HG03469 (cell line): Measurements from ENCODE around the gene CEBPZ.
"Not testable (repeated sequence)": the region's sequence is repeated elsewhere in the genome, so short reads cannot be mapped to it uniquely, and the experiment has no call there.

Source experiments
- ATAC-seq: cut with Tn5 transposase; IDR thresholded peaks from one replicate; pipeline ENCODE4 v1.9.1; 2021; ENCODE audit warnings: mild to moderate bottlenecking, moderate library complexity, moderate number of reproducible peaks; ENCODE audit not compliant: unreplicated experiment

CEBPZ gene, protein sequence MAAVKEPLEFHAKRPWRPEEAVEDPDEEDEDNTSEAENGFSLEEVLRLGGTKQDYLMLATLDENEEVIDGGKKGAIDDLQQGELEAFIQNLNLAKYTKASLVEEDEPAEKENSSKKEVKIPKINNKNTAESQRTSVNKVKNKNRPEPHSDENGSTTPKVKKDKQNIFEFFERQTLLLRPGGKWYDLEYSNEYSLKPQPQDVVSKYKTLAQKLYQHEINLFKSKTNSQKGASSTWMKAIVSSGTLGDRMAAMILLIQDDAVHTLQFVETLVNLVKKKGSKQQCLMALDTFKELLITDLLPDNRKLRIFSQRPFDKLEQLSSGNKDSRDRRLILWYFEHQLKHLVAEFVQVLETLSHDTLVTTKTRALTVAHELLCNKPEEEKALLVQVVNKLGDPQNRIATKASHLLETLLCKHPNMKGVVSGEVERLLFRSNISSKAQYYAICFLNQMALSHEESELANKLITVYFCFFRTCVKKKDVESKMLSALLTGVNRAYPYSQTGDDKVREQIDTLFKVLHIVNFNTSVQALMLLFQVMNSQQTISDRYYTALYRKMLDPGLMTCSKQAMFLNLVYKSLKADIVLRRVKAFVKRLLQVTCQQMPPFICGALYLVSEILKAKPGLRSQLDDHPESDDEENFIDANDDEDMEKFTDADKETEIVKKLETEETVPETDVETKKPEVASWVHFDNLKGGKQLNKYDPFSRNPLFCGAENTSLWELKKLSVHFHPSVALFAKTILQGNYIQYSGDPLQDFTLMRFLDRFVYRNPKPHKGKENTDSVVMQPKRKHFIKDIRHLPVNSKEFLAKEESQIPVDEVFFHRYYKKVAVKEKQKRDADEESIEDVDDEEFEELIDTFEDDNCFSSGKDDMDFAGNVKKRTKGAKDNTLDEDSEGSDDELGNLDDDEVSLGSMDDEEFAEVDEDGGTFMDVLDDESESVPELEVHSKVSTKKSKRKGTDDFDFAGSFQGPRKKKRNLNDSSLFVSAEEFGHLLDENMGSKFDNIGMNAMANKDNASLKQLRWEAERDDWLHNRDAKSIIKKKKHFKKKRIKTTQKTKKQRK

DNA sequence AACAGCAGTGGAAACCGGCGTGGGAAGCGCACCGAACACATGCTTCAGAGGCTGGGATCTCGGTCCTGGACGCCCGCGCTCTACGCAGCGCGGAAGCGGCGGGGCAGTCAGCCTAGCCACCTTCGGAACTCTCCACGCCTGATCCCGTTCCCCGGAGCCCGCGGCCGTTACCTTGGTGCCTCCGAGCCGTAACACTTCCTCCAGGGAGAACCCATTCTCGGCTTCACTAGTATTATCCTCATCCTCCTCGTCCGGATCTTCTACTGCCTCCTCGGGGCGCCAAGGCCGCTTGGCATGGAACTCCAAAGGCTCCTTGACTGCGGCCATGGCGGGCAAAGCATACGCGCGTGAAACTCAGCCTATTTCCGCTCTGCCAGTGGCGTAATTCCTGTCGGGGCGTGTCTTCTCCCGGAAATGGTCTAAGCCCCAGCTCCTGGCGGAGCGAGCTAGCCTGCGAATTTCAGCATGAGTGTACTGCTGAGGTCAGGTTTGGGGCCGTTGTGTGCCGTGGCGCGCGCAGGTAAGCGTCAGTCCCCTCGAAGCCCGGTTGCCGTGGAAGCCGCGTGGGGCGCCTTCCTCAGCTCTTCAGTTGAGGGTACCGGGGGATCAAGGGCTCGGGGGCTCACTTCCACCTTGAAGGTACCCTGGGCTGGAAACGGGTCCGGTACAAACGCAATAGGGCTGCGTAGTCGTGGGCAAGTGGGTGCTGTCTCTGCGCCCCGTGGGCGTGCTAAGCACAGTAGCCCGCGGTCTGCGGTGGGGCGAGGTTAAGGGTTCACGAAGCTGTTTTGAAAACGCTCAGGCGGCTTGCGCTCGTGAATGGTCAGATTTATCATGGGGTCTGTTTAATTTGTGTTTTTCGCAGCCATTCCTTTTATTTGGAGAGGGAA is at the start of gene CEBPZ, which contains the start of gene NDUFAF7:
Gene CEBPZ, minus strand, starts transcription at position 356 of the 890 bp plus-strand sequence. Its CDS starts 29 bp downstream, at position 327.
Gene NDUFAF7, plus strand, starts transcription at position 418 of the 890 bp plus-strand sequence. Its CDS starts 48 bp downstream, at position 466.
- peak; percentile 87 for ATAC-seq

DNA sequence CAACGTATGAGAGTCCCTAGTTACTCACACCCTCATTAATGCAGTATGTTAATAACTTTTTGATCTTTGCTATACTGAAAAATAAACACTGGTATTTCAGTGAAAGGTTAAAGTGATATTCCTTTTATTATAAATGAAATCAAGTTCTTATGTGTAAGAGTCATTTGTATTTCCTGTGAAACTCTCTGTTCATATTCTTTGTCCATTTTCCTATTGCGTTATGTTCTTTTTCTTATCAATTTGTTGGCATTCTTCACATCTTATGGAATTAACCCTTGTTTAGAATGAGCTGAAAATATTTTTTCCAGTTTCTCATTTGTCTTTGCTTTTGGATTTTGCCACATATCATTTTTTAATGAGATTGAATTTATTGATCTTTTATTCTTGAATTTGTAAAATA is 44.9 kb upstream of the CEBPZ start:
- ATAC-seq = no peak

DNA sequence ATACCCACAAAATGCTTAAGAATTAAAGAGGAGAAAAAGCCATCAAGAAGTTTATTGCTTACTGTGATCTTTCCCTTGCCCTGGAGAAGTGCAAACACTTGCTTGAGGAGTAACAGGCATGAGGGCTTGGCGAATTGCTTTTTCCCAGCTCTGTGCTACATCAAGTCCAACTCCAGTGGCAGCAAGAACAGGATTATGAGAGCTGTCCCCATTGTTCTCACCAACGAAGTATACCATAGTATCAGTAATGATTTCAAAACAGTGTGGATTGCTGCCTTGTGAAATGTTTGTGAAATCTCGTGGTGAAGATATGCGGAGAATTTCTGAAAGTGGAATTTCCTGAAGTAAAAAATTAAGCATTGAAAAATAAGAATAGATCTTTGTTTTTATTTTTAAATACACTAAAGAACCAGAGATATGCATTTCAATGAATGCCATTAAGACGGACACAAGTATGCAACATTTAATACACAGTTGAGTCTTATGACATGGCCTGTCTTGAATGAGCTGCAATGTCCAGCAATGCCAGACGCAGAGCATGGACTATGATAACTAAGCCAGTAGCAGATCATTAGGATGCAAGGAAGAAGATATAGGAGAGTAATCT is 43.1 kb upstream of the CEBPZ start:
- ATAC-seq = no peak

DNA sequence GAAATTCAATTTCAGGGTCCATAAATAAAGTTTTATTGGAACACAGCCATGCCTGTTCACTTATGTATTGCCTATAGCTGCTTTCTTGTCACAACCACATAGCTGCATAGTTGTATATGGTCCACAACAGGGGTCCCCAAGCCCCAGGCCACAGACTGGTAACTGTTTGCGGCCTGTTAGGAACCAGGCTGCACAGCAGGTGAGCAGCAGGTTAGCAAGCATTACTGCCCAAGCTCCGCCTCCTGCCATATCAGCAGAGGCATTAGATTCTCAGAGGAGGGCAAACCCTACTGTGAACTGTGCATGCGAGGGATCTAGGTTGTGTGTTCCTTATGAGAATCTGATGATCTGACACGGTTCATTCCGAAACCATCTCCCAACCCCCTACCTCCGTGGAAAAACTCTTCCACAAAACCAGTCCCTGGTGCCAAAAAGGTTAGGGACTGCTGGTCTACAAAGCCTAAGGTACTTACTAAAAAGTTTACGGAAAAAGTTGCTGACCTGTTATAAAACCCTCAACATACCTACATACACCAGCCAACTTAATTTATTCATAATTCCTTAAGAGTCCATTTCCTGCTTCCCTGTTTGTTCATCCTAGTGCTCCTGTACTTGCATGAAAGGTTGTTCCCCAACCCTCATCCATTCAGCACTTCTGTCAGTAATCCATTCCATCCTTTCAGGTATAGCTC is 40.1 kb upstream of the CEBPZ start:
- ATAC-seq = no peak

DNA sequence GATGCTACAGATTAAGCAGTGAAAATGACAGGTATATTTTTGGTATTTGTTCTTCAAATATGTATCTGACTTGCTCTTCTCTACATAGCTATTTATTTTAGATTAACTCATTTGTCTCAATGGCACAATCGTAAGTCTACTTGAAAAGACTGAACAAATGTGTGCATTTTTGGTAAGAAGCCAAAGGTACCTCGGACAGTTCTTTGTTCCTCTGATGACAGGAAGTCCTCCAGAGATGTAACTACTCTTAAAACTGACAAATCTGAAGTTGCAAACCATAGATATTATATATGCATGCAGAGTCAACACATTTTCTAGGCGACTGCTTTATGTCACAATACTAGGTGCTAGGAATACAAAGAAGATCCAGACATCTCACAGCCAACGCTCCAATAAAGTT is 36.7 kb upstream of the CEBPZ start:
- no peak for ATAC-seq

DNA sequence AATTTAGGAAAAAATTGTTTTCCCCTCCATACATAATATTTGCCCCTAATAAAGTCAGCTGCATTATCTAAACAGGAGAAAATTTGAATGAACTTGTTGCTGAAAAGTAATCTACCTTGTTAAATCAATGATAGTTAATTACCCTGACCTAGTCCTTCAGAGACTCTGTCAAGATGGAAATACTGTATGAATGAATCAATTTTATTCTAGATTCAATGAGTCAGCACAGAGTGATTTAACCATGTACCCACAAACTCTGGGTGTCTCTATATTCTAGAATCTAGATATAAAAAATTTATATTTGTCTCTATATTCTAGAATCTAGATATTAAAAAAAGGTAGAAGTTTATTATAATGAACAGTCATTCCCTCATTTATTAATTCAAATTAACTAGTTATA is 36.3 kb upstream of the CEBPZ start:
- no peak for ATAC-seq

DNA sequence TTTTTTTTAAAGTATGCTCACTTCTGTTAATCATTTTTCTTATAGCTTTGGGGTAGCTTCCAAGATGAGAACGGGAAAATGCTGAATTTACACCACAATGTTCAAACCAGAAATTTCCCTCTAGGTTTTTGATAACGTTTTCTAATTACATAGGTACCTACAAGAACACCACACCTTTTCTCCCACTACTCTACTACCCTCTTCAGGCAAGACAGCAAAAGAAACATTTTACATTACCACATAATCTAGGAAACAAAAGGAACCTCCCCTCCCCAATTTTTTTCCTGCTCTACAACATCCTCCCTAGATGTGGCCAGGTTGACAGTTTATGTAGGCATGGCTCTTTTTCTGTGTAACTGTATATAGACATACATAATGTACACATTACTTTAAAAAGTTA is 32.4 kb upstream of the CEBPZ start:
- ATAC-seq = no peak

DNA sequence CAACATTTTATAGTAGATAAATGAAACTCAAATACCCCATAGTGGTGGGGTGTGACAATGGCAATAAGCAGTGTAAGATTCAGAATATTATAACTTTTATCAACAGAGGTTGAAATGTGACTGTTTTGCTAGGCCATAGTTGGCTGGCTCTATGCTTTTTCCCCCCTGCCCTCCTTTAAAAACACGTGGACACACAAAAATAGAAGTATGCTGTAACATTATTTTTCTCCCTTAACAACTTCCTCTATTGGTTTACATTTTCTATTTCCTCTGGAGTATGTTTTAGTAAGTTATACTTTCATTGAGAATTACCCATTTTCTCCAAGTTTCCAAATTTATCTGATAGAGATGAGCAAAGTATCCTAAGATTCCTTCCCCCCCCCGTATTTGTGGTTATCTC is 31.1 kb upstream of the CEBPZ start:
- ATAC-seq = no peak

DNA sequence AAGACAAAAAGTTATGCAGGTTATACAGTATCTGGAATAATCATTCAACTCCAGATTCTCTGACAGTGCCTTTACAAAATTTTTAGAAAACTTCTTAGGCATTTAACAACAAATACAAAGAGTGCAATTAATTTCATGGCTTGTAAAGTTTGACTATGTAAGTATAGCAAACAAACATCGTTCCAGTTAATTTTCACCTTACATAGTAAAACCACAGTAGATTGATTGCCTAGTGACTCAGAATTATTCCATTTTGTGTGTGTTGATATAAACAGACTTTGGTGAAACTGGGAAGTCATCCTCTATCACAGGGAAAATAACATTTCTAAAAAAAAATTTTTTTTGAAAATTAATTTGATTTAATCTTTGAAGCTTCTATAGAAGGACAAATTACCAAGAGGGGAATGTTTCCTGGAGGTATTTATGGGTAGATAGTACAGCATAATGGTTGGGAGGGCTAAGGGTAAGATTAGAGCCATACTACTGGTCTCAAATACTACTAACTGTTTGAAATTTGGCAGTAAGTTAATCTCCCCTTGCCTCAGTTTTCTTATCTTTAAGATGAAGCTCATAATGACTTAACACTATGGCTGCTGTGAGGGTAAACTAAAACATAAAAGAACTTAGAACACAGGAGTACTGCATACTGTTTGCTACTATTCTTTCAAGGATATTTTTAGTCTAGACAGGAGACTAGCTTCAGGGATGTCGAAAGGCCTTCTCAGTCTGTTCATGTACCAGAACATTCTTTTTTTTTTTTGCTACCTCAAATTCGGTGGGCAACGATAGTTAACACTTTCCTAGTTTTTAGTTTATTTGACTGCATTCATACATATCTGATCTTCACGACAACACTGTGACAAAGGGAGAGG is 19.7 kb upstream of the CEBPZ start:
- no peak for ATAC-seq

DNA sequence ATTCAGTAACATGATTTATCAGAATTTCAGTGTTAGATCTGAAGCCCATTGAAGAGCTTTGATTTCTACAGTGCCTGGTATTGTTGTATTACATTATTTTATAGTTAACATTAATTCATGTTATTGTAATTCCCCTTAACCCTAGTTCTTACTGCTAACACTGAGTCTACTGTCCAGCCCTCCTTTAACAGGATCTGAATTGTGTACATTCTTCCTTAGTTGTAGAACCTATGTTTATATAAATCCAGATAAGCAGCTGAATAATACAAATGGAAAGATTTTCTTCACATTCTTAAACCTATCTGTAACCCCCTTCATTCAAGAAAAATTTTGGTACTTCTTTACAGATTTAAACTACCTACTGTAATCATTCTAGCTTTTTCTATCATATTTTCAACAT is 14.8 kb upstream of the CEBPZ start:
- no peak for ATAC-seq

DNA sequence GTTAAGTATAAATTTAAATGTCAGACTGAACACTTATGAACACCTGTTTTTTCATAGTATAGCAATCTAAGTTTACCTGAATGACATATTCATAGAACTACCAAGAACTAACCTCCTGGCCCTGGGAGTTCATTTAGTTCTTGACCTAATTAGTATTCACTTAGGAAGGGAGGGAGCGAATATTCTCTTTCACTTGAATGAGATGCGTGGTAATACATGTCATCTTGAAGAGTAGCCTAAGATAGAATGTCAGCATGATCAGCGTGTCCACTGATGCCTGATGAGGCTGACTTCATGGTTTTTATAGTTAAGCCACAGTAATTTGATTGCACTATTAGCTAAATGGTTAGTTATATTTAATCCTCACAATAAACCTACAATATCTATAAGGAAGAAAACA is 13.4 kb upstream of the CEBPZ start:
- no peak for ATAC-seq

DNA sequence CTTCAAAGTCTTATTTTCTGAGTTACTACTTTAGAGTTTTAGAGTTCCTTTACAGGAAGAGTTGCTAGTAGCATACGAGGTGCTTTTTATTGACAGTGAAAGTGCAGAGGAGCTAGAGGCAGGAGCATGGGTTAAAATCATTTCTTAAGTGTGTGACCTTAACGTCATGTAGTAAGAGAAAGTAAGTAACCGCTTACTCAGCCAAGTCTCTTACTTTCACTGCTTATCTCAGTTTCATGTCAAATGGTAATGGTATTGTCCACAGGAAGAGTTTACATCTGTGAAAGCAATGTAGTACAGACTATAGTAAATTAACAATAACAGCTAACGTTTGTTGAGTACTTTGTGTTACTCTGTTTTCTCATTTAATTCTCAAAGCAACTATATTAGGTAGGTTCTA is 12.6 kb upstream of the CEBPZ start:
- peak; percentile 79 for ATAC-seq

DNA sequence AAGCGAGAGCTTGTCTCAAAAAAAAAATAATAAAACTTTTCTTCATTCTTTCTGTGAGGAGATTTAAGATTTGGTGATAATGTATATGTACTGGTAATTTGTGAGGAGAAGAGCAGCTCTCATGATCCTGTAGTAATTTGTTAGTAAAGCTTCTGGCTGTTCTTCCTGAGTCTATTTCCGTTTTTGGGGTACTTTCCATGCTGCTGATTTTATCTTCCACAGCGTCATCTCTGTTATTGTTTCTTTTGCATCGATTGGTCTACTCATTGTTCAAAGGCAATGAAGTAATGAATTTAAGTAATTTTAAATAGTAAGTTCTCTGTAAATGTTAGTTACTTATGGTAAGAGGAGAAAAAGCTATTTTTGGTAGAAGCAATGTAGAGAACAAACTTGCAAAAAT is 12.0 kb upstream of the CEBPZ start:
- ATAC-seq = no peak

DNA sequence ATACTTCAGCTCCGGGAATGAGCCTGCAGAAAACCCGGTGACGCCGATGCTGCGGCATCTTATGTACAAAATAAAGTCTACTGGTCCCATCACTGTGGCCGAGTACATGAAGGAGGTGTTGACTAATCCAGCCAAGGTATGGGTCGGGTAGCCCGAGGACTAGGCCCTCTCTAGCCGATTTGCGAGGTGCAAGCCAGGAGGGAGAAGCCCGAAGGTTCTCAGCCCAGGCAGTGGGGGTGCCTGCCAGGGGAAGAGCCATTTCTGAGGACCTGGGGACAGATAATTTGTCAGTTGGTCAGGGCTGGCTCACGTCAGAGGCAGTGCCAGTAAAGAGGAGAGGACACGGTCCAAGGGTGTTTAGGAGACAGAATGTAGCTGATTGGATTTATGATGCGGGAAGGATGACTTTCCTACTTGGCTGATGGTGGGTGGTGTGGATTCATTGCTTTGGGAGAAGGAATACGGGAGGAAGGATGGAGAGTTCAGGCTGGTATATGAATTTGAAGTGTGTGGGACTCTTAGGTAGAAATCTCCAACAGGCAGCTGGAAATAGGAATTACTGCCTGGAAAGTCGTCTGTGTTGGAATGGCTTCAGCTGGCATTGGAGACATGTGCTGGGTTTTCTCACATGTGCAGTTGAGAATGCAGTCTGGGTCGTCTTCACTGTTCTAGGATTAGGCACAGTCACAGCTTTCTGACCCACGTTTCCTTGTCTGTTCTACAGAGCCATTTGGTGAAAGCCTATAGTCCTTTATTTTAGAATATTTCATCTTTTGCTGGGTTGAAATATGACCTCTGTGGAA is 936 bp upstream of the CEBPZ start:
- ATAC-seq = no peak

DNA sequence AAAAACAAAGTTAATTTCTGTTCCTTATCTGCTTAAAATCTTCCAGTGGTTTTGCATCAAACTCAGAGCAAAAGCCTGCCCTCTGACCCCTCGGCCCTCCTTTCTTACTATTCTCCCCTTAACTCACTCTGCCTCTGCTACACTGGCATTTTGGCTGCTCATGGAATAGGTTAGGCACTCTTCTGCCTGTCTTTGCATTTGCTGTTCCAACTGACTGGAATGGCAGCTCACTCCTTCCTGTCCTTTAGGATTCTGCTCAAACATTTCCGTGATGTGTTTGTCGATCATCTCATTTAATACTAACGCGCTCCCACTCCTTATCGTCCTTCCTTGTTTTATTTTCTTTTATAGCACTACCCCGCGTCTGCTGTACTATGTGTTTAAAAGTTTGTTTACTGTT is 815 bp downstream of the CEBPZ start:
- ATAC-seq = no peak

DNA sequence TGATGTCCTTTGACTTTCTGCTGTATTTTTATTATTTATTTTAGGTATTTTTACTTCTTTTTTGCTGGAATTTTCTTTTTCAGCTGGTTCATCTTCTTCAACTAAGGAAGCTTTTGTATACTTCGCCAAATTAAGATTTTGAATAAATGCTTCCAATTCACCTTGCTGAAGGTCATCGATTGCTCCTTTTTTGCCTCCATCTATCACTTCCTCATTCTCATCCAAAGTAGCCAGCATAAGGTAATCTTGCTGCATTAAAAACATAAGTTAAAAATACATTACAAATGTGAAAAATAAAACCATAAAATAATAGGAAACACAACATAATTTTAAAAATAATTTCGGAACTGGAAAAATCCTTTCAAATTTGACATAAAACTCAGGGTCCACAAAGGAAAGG is 2.6 kb downstream of the CEBPZ start:
- no peak for ATAC-seq

DNA sequence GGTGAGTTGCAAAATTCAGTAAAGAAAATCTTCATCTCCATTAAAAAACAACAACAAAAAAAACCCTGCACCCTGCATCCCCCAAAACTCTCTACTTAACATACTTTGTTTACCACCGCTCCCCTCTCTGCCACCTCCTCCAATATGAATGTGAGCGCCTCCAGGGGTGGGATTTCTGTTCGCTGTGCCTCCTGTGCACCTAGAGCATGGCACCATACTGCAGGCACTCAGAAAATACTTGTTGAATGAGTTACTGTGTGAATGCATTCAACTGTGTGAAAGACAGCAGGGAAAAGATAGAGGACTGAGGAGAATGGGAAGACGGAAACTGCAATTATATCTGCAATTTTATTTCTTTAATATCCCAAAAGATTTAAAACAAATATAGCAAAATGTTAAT is 4.5 kb downstream of the CEBPZ start:
- no peak for ATAC-seq

DNA sequence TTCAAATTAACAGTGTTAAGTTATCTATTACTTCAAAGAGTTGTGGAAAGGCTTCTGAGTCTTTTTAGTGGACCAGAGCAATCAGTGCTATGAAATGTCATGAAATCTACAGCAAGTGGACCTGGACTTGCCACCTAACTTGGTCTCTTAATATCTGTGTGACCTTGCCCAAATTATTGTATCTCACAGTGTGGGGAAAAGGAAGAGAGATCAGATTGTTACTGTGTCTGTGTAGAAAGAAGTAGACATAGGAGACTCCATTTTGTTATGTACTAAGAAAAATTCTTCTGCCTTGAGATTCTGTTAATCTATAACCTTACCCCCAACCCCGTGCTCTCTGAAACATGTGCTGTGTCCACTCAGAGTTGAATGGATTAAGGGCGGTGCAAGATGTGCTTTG is 6.3 kb downstream of the CEBPZ start:
- not testable (repeated sequence) for ATAC-seq
